Measurements from ENCODE around the gene SMIM17. TPM values are rescaled to one million over a fixed set of nuclear protein-coding genes. Genes with fewer than 3 reads are reported as not detected.
A peak's percentile ranks its signal among the peaks of the same experiment; 100 is the strongest.

Gene SMIM17
- total and polyA plus RNA-seq, 2 of the 13 experiments (the other 11 are each of a cell fraction or from before 2014, with no cell fraction given): 0.21 to 0.53 TPM

GRCh38 chr19:56637976-56638555 is 4.9 kb upstream of the SMIM17 start (continued):
- TF ChIP-seq ZBTB40 (IDR thresholded peaks at IDR 0.05): no peak
- peak; percentile 97 for TF ChIP-seq ZBTB40 (CRISPR knock-in tag; IDR thresholded peaks at IDR 0.05)
- peak; percentile 97 for TF ChIP-seq ZMAT5 (CRISPR knock-in tag; IDR thresholded peaks at IDR 0.05; ENCODE audit: borderline replicate concordance, low read depth)
- TF ChIP-seq RERE (CRISPR knock-in tag; IDR thresholded peaks at IDR 0.05; ENCODE audit: low read depth): peak; percentile 92
- TF ChIP-seq SNRNP70 (IDR thresholded peaks at IDR 0.05; ENCODE audit: low read depth, low read length): no peak
- no peak for TF ChIP-seq ARID3A (IDR thresholded peaks at IDR 0.05; ENCODE audit: low read depth, low read length)
- TF ChIP-seq ZBTB7B (CRISPR knock-in tag; IDR thresholded peaks at IDR 0.05): peak; percentile 98
- TF ChIP-seq KDM5A (IDR thresholded peaks at IDR 0.05; ENCODE audit: borderline replicate concordance, low read length): no peak
- TF ChIP-seq ZNF607 (CRISPR knock-in tag; IDR thresholded peaks at IDR 0.05; ENCODE audit: borderline replicate concordance): peak; percentile 100
- TF ChIP-seq MAFF (IDR thresholded peaks at IDR 0.05; ENCODE audit: low read depth, low read length): no peak
- peak; percentile 99 for TF ChIP-seq ZFP36L2 (CRISPR knock-in tag; IDR thresholded peaks at IDR 0.05)

All from HepG2 (cell line).